NCI-H1930 (cell line): ENCODE measurements around the gene NPR3.

Source experiments
- DNase-seq, 2 experiments: peaks; one replicate each; lab custom pipeline; 2025; lab: John Stamatoyannopoulos, UW

NPR3 gene

DNA sequence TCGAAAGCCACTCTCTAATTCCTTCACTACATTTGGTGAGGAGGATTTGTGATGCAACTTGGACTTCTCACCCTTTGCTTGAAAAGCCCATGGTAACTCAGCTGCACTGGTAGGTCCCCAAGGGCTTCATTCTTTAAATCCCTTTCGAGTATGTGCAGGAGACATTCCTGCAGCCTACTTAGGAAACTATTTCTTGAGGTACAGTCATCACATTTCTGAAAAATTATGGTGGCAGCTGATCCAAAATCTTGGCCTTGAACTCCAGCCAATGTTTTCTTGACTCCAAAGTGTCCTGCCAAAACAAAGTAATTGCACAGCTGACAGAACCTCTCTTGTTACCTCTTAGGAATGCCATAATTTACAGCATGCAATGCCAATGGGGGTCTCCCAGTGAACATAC lies 99.7 kb downstream of the NPR3 start:
- DNase-seq = no peak

DNA sequence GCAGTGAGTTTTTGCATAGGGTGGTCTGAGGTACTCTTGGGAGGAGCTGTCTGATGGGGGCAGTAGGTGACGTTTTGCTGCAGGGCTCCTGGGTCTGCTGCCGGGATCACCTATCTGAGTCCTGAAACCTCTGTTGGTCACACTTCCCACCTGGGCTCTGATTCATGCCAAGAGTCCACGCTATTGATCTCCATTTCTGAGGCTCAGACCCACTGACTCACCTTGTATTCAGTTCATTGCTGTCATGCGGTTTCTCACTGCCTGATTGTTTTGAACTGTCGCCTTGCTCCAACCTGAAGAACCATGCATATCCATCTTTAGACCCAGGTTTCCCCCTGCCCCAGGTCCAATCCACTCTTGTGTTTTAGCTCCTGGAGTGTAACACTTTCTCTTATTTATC lies 101.3 kb downstream of the NPR3 start:
- no peak for DNase-seq

DNA sequence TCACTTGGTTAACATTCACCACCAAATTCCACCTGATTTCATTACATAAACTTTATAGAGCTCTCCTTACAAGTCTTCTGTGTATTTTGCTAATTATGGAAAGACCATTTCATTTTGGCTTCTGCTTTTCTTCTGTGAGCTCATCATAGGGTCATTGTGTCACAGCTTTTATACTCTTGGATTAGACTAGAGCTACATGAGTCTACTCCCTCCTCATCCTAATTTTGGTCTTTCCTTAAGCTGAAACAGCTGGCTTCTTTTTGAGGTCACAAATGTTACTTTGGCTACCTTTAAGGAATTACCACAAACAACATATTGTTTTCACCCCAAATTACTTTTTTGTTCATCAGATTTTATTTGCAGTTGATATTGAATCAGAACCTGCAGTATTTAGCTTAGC lies 103.0 kb downstream of the NPR3 start:
- no peak for DNase-seq

DNA sequence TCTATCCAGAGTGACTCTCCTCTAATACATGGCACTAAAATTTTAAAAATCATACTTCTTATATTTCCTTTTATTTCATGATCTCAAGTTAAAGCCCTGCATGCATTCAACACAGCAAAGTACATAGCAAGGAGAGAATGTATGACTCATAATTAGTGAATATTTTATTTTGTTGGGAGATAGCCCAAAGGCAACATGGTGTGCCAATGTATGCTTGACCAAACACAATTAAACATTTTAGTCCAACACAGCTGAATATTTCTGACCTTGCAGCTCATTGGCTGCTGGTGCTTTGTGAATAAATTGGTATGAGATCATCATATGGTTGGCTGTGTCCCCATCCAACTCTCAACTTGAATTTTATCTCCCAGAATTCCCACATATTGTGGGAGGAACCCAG lies 103.5 kb downstream of the NPR3 start:
- DNase-seq = no peak

DNA sequence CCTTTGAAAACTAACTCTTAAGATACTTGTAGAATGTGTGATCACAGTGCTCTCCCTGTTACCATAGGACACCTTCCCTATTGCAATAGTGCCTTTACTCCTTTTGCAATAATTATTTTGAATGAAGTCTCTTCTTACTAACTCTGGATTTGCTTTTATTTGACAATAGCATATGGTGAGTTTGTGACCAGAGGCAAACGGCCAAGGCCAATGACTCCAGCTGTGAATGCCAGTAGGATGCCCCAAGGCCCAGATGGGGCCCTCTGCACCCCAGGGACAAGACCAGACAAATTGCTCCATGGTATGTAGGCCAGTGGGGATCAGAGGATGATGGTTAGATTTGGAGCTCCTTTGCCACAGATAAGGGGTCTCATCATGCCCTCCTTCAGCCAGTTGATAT lies 116.9 kb downstream of the NPR3 start:
- DNase-seq = no peak

DNA sequence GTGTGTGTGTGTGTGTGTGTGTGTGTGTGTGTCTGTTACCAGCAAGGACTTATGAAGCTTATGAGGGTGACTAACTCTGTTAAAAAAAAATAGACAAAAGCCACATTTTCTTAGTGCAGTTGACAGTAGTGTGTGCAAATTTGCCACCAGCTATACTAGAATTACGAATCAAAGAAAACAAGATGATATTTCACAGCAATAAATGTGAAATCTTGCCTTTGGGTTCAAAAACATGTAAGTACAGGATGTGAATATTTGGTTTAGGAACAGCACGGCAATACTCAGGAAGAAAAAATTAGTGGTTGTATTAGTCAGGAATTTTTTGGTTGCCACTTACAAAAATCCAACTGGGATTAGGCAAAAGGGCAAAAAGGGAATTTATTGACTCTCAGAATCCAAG lies 117.4 kb downstream of the NPR3 start:
- DNase-seq = no peak

DNA sequence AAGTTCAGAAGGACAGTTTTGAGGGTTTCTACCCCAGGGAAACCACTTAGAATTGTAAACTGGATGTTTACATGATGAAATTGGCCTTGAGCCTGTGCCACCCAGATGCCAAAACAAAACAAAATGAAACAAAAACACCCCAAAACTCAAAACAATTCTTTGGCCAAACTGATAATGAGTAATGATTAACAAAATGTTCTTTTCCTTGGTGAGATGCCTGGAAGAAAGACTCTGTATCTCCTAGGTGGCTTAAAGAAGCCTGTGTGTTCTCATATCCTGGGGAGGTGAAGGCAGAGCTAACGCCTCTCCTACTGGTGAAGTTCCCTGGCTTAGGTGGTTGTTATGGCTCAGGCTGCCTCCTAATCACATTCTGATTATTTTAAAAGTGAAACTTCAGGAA lies 120.5 kb downstream of the NPR3 start:
- no peak for DNase-seq

DNA sequence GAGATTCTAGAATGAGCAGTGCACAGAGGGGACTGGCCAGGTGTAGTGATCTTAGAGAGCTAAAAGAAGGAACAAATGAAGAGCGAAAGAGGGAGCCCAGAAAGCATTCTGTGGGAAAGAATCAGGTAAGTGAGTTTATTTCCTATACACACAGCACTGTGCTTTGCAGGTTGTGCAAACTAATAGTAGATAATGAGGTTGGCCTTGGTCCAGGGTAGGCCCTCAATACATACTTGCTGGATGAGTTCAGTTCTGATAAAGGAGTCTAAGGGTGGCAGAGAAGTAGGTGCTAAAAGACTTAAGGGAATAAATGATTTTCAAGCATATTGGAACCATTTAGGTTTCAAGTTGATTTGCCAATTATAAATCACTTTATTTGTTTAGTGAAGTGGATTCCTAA lies 122.0 kb downstream of the NPR3 start:
- DNase-seq = no peak

DNA sequence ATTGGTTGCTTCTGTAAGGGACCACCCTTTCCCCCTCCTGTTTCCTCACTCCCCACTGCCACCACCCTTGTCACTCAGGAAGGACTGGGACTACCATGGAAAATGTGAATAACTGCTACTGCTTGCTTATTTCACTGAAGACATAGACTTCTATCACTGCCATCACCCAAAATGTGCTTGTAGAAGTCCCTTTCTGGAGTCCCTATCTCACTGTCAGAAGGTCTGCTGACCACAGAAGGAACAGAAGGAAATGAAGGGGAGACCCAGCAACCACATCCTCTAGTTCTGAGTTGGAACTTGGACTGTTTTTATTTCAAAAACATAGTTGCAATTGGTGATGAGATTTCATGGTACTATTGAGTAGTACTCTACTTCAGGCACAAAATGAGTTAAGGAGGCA lies 122.5 kb downstream of the NPR3 start:
- no peak for DNase-seq

DNA sequence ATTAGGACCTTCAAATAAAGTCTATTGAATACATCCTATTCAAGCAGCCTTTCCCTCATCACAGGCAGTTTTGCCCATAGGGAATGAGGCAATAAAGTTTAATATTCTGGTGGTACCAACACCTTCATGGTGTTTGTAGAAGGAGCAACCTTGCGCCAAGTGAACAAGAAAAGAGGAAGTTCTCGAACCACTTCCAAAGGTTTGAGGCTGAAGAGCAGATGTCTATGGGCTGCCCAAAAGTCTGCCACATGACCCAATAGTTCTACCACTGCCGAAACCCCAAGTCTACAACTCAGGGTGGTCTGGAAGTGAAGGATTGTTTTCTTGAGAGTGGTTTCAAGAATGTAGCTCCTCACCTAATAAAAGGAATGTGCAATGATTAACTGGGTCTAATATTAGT lies 123.1 kb downstream of the NPR3 start:
- DNase-seq = no peak

DNA sequence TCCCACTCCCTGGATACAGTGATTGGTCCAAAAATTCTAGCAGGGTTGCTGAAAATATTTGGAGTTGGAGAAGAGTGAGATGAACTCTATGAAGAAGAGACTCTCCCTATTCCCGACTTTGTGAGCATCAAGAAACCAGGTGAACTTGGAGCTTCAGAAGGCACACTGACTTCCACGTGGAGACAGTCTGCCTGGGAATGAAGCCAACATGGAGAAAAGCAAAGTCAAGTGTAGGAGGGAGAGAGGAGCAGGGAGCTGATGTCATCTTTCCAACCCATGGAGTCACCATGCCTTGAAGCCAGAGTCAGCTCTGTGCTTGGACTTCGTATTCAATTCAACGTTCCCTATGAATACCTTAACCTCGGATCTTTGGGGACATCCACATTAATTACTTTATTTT lies 125.1 kb downstream of the NPR3 start:
- no peak for DNase-seq

DNA sequence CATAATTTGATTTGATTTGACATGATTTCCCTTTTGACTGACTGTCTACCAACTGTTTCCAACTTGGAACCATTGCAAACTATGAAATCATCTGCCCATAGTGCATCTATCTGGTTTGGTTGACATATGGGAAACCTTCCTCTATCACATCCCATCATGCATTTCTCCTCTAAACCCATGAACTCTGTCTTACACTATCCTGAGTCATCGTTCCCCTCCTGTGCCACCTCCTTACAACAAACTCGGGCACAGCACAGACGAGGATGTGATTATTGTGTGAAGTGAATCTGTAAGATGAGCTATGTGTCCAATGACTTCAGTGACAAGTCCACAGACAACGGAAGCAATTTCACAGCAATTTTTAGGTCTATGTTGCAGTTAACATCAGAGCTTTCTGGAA lies 126.1 kb downstream of the NPR3 start:
- no peak for DNase-seq

DNA sequence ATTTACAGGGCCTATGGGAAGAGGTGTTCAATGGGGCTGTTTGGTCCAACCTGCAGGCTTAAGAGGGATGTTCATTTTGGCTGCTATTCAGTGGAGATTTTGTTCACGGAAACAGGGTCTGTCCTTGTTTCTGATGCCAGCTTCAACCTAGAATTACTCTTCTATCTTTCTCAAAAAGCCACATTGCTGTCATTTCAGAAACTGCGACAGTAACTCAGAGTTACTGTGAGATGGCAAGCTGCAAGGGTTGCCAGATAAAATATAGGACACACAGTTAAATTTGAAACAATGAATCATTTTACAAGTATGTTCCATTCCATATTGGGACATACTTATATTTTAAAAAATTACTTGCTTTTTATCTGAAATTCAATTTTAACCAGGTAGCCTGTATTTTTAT lies 128.0 kb downstream of the NPR3 start:
- no peak for DNase-seq

DNA sequence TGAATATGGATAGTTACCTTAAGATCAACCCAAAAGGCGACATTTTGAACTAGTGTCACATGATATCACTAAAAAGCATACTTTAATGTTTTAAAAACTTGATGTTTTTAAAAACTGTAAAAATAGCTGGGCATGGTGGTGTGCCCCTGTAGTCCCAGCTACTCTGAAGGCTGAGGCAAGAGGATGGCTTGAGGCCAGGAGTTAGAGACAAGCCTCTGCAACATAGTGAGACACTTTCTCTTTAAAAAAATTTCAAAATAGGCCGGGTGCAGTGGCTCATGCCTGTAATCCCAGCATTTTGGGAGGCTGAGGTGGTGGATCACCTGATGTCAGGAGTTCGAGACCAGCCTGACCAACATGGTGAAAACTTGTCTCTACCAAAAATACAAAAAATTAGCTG lies 129.5 kb downstream of the NPR3 start:
- DNase-seq = no peak
